Retina (tissue), 1 donor: Measurements from ENCODE around the gene ERGIC2.
A peak's percentile ranks its signal among the peaks of the same experiment; 100 is the strongest.

Experiments
- DNase-seq: peaks from one replicate; pipeline ENCODE4 v3.0.0-alpha.2; 2016

Gene ERGIC2

GRCh38 chr12:29374012-29374411 lies 7.0 kb downstream of the ERGIC2 start:
- no peak for DNase-seq

- DNase-seq = no peak
Measured at GRCh38 chr12:29365091-29365490, 15.9 kb downstream of the ERGIC2 start.

- no peak for DNase-seq
Measured at GRCh38 chr12:29354954-29355353, 26.0 kb downstream of the ERGIC2 start.

GRCh38 chr12:29350080-29350479 lies 30.9 kb downstream of the ERGIC2 start:
- DNase-seq = no peak

- no peak for DNase-seq
Measured at GRCh38 chr12:29346769-29347421, 34.1 kb downstream of the ERGIC2 start.

GRCh38 chr12:29343022-29343799 lies 37.8 kb downstream of the ERGIC2 start:
- DNase-seq = no peak

- no peak for DNase-seq
Measured at GRCh38 chr12:29337325-29337724, 43.6 kb downstream of the ERGIC2 start.

GRCh38 chr12:29334937-29335336 lies 46.0 kb downstream of the ERGIC2 start:
- no peak for DNase-seq

- DNase-seq = no peak
Measured at GRCh38 chr12:29333178-29333577, 47.8 kb downstream of the ERGIC2 start.

- DNase-seq = no peak
Measured at GRCh38 chr12:29329411-29329810, 51.6 kb downstream of the ERGIC2 start.

- DNase-seq = no peak
Measured at GRCh38 chr12:29322157-29322556, 58.8 kb downstream of the ERGIC2 start.

- no peak for DNase-seq
Measured at GRCh38 chr12:29320295-29321085, 60.5 kb downstream of the ERGIC2 start.

GRCh38 chr12:29317556-29318363 lies 63.2 kb downstream of the ERGIC2 start:
- DNase-seq = peak; percentile 43

- DNase-seq = no peak
Measured at GRCh38 chr12:29316752-29317151, 64.2 kb downstream of the ERGIC2 start.

GRCh38 chr12:29314416-29314815 lies 66.6 kb downstream of the ERGIC2 start:
- DNase-seq = no peak

- DNase-seq = no peak
Measured at GRCh38 chr12:29310899-29311298, 70.1 kb downstream of the ERGIC2 start.

GRCh38 chr12:29309320-29309902 lies 71.6 kb downstream of the ERGIC2 start:
- DNase-seq = no peak

- no peak for DNase-seq
Measured at GRCh38 chr12:29306682-29307081, 74.3 kb downstream of the ERGIC2 start.

- no peak for DNase-seq
Measured at GRCh38 chr12:29306266-29306665, 74.7 kb downstream of the ERGIC2 start.

GRCh38 chr12:29304388-29304787 lies 76.6 kb downstream of the ERGIC2 start:
- DNase-seq = no peak

GRCh38 chr12:29301114-29301513 lies 79.9 kb downstream of the ERGIC2 start:
- DNase-seq = no peak

- DNase-seq = peak; percentile 39
Measured at GRCh38 chr12:29299633-29300032, 81.3 kb downstream of the ERGIC2 start.
